IMR-90 (cell line): ENCODE results near the gene SLC5A1. TPM values are rescaled to one million over a fixed set of nuclear protein-coding genes. Genes with fewer than 3 reads are reported as not detected.

Experiments
- ATAC-seq: fragments of 200-7000 bp; cut with Tn5 transposase; 2 replicates; pipeline ENCODE4 v1.9.1; 2020; ENCODE audit warnings: low read depth, mild to moderate bottlenecking, moderate library complexity
- BruUV-seq: library from RNA; stranded (reverse); fragments of 400-500 nt; replicated peaks from 2 replicates; lab custom pipeline; 2021; lab: Mats Ljungman, UMichigan
- CTCF ChIA-PET: fragments of 300-600 bp; formaldehyde crosslinking; extraction: SDS; loops from one replicate; lab custom pipeline; 2021; ENCODE audit warnings: antibody characterized with exemption; lab: Yijun Ruan, JAX
- POLR2A ChIA-PET: fragments of 300-600 bp; sonication (Branson Sonifier 250); formaldehyde crosslinking; loops from one replicate; lab custom pipeline; 2022; ENCODE audit warnings: antibody characterized with exemption; ENCODE audit not compliant: unreplicated experiment; lab: Charles Lee
- DNase-seq: peaks from one replicate; pipeline ENCODE4 v3.0.0; 2013
- H2AFZ ChIP-seq: replicated peaks from 2 replicates; pipeline ENCODE3; 2013; ENCODE audit warnings: low read length, mild to moderate bottlenecking; ENCODE audit not compliant: poor library complexity
- H2AK5ac ChIP-seq: 2 replicates; pipeline ENCODE4 v1.6.1; 2013; ENCODE audit warnings: low read depth, low read length, inconsistent platforms
- H2AK9ac ChIP-seq: replicated peaks from 2 replicates; pipeline ENCODE3; 2013; ENCODE audit warnings: mild to moderate bottlenecking, low read depth, low read length, moderate library complexity; ENCODE audit not compliant: poor library complexity
- H2BK120ac ChIP-seq: 2 replicates; pipeline ENCODE4 v1.6.1; 2013; ENCODE audit warnings: low read depth, low read length, inconsistent platforms
- H2BK15ac ChIP-seq: 3 replicates; pipeline ENCODE4 v1.6.1; 2013; ENCODE audit warnings: low read depth, low read length, inconsistent platforms
- H2BK20ac ChIP-seq: 2 replicates; pipeline ENCODE4 v1.6.1; 2013; ENCODE audit warnings: low read depth, mild to moderate bottlenecking, inconsistent platforms, low read length, moderate library complexity
- H2BK5ac ChIP-seq: 2 replicates; pipeline ENCODE4 v1.6.1; 2013; ENCODE audit warnings: mild to moderate bottlenecking, low read depth, low read length, inconsistent platforms; ENCODE audit not compliant: poor library complexity, severe bottlenecking
- H3K14ac ChIP-seq: replicated peaks from 2 replicates; pipeline ENCODE4 v1.6.1; 2013; ENCODE audit warnings: low read depth, low read length, inconsistent platforms
- H3K18ac ChIP-seq: 2 replicates; pipeline ENCODE4 v1.6.1; 2013; ENCODE audit warnings: low read depth, low read length, control low read depth
- H3K23ac ChIP-seq: 2 replicates; pipeline ENCODE4 v1.6.1; 2013; ENCODE audit warnings: low read depth, low read length, inconsistent platforms
- H3K27ac ChIP-seq: 2 replicates; pipeline ENCODE4 v1.5.1; 2013; ENCODE audit warnings: mild to moderate bottlenecking, control low read depth, low read length; ENCODE audit not compliant: insufficient read depth
- H3K27me3 ChIP-seq: 2 replicates; pipeline ENCODE4 v1.6.1; 2013; ENCODE audit warnings: low read length; ENCODE audit not compliant: control insufficient read depth, insufficient read depth
- H3K36me3 ChIP-seq: 2 replicates; pipeline ENCODE4 v1.6.1; 2013; ENCODE audit warnings: low read length, mixed read lengths; ENCODE audit not compliant: control insufficient read depth, insufficient read depth
- H3K4ac ChIP-seq: 2 replicates; pipeline ENCODE4 v1.6.1; 2013; ENCODE audit warnings: low read depth, low read length, inconsistent platforms
- H3K4me1 ChIP-seq: 2 replicates; pipeline ENCODE4 v1.6.1; 2013; ENCODE audit warnings: low read length, mixed read lengths; ENCODE audit not compliant: control insufficient read depth, insufficient read depth
- H3K4me2 ChIP-seq: 2 replicates; pipeline ENCODE4 v1.6.1; 2013; ENCODE audit warnings: low read depth, mild to moderate bottlenecking, control low read depth, low read length, moderate library complexity
- H3K4me3 ChIP-seq: 2 replicates; pipeline ENCODE4 v1.5.1; 2013; ENCODE audit warnings: low read depth, mild to moderate bottlenecking, control low read depth, low read length, moderate library complexity; ENCODE audit not compliant: insufficient read depth
- H3K56ac ChIP-seq: 2 replicates; pipeline ENCODE4 v1.6.1; 2013; ENCODE audit warnings: low read length, inconsistent platforms; ENCODE audit not compliant: insufficient read depth; ENCODE audit errors: extremely low read depth
- H3K79me1 ChIP-seq, 2 experiments: 2 replicates each; pipeline ENCODE4 v1.6.1; 2013; ENCODE audit warnings: low read length in 2 of 2, inconsistent platforms in 1 of 2, low read depth in 1 of 2
- H3K9ac ChIP-seq: 2 replicates; pipeline ENCODE4 v1.6.1; 2013; ENCODE audit warnings: low read depth, low read length, control low read depth
- H3K9me1 ChIP-seq: 2 replicates; pipeline ENCODE4 v1.6.1; 2013; ENCODE audit warnings: low read length, inconsistent platforms; ENCODE audit not compliant: insufficient read depth
- H3K9me3 ChIP-seq: 2 replicates; pipeline ENCODE4 v1.6.1; 2013; ENCODE audit warnings: low read length; ENCODE audit not compliant: control insufficient read depth, insufficient read depth
- H4K20me1 ChIP-seq: 2 replicates; pipeline ENCODE4 v1.6.1; 2013; ENCODE audit warnings: low read length, inconsistent platforms; ENCODE audit not compliant: insufficient read depth
- H4K5ac ChIP-seq: 2 replicates; pipeline ENCODE4 v1.6.1; 2013; ENCODE audit warnings: mild to moderate bottlenecking, low read depth, low read length, control low read depth
- H4K8ac ChIP-seq, 2 experiments: 2 replicates each; pipeline ENCODE4 v1.6.1; 2013; ENCODE audit warnings: low read depth in 2 of 2, low read length in 2 of 2, control low read depth in 1 of 2, inconsistent platforms in 1 of 2
- H4K91ac ChIP-seq: 2 replicates; pipeline ENCODE4 v1.6.1; 2013; ENCODE audit warnings: low read depth, low read length, inconsistent platforms; ENCODE audit not compliant: insufficient read depth
- CHD1 ChIP-seq: IDR thresholded peaks from 2 replicates; pipeline ENCODE4 v1.6.1; 2012; ENCODE audit warnings: low read depth, low read length, improper control_type of control experiment
- RCOR1 ChIP-seq: IDR thresholded peaks from 2 replicates; pipeline ENCODE4 v1.6.1; 2012; ENCODE audit warnings: mild to moderate bottlenecking, low read length, improper control_type of control experiment; ENCODE audit not compliant: insufficient replicate concordance
- WGBS, 2 experiments: methylation state at CpG; one replicate each; pipeline versions ENCODE4 v1.1.5 to v1.1.7; 2013; ENCODE audit warnings: missing lambda C conversion rate in 2 of 2; ENCODE audit not compliant: insufficient read length in 1 of 2; ENCODE audit errors: extremely low coverage in 2 of 2; 5-methylcytosine and 5-hydroxymethylcytosine counted together
- dilution Hi-C: fragments of 300-500 bp; cut with HindIII; formaldehyde crosslinking; loops from one replicate; pipeline ENCODE4 v1.14.3; 2018; ENCODE audit warnings: low sequenced_read_pairs; ENCODE audit not compliant: unreplicated experiment
- in situ Hi-C: fragments of 300-500 bp; cut with MboI; formaldehyde crosslinking; loops from 3 replicates; pipeline ENCODE4 v1.14.3; 2019; ENCODE audit warnings: low sequenced_read_pairs, inconsistent platforms, mixed read lengths
- intact Hi-C: fragments of 100-400 bp; cut with micrococcal nuclease; formaldehyde crosslinking; loops from 2 replicates; pipeline ENCODE4 v1.10.0; 2022
- polyA plus RNA-seq, 3 experiments: library from polyadenylated mRNA; depleted of rRNA; stranded (reverse); fragments of >200 nt; gene quantifications; 2 replicates each; pipeline ENCODE4 v1.2.3, GENCODE V29; 2012; ENCODE audit warnings: low replicate concordance in 1 of 3
- total RNA-seq: library from RNA; depleted of rRNA; stranded (reverse); fragments of >200 nt; gene quantifications from 2 replicates; pipeline ENCODE4 v1.2.3, GENCODE V29; 2012

Gene SLC5A1
- total and polyA plus RNA-seq, 2 of the 4 experiments (the other 2 are of a cell fraction): not detected

DNA sequence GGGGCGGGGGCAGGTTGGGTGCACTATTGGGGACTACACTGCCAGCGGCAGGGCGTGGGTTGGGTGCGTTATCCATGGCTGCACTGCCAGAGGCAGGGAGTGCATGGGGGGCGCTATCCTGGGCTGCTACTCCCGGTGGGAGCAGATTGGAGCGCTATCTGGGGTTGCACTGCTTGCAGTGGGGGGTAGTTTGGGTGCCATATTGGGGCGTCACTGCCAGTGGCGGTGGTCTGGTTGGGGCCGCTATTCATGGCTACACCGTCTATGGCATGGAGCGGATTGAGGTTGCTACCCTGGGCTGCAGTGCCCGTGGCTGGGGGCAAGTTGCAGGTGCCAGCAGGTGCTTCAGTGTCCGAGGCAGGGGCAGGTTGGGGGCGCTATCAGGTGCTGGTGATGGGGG lies 79.8 kb downstream of the SLC5A1 start:
- no TSS peak for BruUV-seq
- H3K4me1 ChIP-seq: no peaks in the 10 kb centered on the region
- H2BK15ac ChIP-seq: no peak overlapping the region
- no peak overlapping the region for H2BK5ac ChIP-seq
- no peak overlapping the region for H2BK20ac ChIP-seq
- H2AK5ac ChIP-seq: no peak overlapping the region
- no peak overlapping the region for H3K23ac ChIP-seq
- H3K27me3 ChIP-seq: no peaks in the 10 kb centered on the region; the same call in 1 of the 2 replicates
- no peak for ATAC-seq
- H3K56ac ChIP-seq: no peak overlapping the region
- WGBS, 2 experiments: 50% methylated on average over 2 of the region's 15 CpGs; no CpG with 5 or more reads in 1 of the 2 experiments
- H2AFZ ChIP-seq: no peak overlapping the region
- dilution Hi-C loops (no loop called here), intact Hi-C loops (no loop called here), in situ Hi-C loops (no loop called here)
- H2BK120ac ChIP-seq: no peak overlapping the region
- H4K20me1 ChIP-seq: no peaks in the 10 kb centered on the region
- CTCF ChIA-PET: no interaction called here
- H3K9me3 ChIP-seq: no peaks in the 10 kb centered on the region
- H3K4me2 ChIP-seq: no peak overlapping the region
- H2AK9ac ChIP-seq: no peak overlapping the region
- H3K9ac ChIP-seq: no peak overlapping the region
- no peak overlapping the region for H3K4me3 ChIP-seq
- TF ChIP-seq CHD1 (no peak), RCOR1 (no peak)
- H3K27ac ChIP-seq: no peak overlapping the region
- H4K91ac ChIP-seq: no peak overlapping the region
- H4K5ac ChIP-seq: no peak overlapping the region
- no peak for DNase-seq
- no peaks in the 10 kb centered on the region for H3K79me1 ChIP-seq
- H3K9me1 ChIP-seq: no peaks in the 10 kb centered on the region
- H4K8ac ChIP-seq: no peak overlapping the region
- no peak overlapping the region for H3K4ac ChIP-seq
- H3K18ac ChIP-seq: no peak overlapping the region
- POLR2A ChIA-PET: no interaction called here
- no peaks in the 10 kb centered on the region for H3K36me3 ChIP-seq
- no peak overlapping the region for H3K14ac ChIP-seq
